Hypothalamus (tissue), 51 donors: Measurements from ENCODE around the gene LHX6.

Experiments
- DNase-seq, 51 donors: peaks; one replicate each; lab custom pipeline; 2025; lab: John Stamatoyannopoulos, UW

The LHX6 gene

GRCh38 chr9:122228568-122229484, at the start of gene LHX6:
Gene LHX6, minus strand, starts transcription at chr9:122228957. Its CDS starts 217 bp downstream, at chr9:122228740.
- no peak for DNase-seq

DNA sequence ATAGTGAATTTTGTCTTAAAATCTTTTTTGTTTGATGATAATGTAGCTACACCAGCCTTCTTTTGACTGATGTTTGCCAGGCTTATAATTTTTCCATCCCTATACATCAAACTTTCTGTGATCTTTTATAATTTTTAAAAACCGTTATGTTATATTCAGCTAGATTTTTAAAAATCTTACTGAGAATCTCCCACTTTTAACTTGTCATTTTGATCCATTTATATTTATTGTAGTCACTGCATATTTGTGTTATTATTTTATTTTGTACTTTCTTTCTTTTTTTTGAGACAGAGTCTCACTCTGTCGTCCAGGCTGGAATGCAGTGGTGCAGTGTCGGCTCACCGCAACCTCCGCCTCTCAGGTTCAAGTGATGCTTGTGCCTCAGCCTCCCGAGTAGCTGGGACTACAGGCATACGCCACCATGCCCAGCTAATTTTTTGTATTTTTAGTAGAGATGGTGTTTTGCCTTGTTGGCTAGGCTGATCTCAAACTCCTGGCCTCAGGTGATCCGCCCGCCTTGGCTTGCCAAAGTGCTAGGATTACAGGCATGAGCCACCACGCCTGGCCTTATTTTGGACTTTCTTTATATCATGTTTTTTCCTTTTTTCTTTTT, 48.6 kb upstream of the LHX6 start:
- no peak for DNase-seq

- DNase-seq = no peak
These were observed 47.3 kb upstream of the LHX6 start for GRCh38 chr9:122276096-122276495.

GRCh38 chr9:122274055-122274454, 45.3 kb upstream of the LHX6 start:
- no peak for DNase-seq

DNA sequence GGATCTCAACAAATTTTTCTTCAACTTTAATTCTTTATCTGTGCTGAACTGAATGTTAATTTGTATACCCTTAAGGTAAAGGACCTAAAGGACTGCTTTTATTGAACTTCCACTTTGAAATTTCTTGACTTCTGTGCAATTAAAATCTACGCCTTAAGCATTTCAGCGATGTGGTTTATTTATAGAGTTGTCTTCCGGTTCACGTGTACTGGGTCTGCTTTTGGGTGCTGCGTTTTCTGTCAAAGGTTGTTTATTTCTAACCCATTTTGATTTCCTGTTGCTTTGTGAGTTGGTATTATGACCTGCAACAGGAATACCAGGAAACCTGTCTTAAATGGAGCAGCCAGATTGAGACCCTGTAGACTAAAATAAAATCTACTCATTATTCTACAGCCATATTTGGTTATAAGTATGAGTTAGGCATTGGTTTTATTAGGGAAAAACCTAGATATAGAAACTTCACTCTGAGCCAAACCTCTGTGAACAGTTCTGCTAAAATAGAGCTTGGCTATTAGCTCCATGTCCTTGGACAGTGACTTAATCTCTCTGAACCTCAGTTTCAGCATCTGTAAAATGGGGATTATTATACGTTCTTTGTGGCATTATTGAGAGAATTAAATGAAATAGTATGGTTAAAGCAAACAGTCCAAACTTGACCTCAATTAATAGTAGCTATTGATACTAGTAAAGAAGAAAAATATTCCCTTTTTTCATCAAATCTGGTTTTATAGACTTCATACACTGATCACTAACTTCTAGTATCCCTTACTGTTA, 39.5 kb upstream of the LHX6 start:
- DNase-seq = no peak

- DNase-seq = peak in 1 of 51 donors; percentile 36
These were observed 36.6 kb upstream of the LHX6 start for GRCh38 chr9:122265149-122265915.

- peak; percentile 15 to 93 (median 82) for DNase-seq
These were observed 35.8 kb upstream of the LHX6 start, which contains the start of the genes MRRF and RBM18 for GRCh38 chr9:122264360-122265148. Gene MRRF, plus strand, starts transcription at chr9:122264882. Its CDS starts 6,010 bp downstream, at chr9:122270892. Gene RBM18, minus strand, starts transcription at chr9:122264840. Its CDS starts 3,348 bp downstream, at chr9:122261492.

DNA sequence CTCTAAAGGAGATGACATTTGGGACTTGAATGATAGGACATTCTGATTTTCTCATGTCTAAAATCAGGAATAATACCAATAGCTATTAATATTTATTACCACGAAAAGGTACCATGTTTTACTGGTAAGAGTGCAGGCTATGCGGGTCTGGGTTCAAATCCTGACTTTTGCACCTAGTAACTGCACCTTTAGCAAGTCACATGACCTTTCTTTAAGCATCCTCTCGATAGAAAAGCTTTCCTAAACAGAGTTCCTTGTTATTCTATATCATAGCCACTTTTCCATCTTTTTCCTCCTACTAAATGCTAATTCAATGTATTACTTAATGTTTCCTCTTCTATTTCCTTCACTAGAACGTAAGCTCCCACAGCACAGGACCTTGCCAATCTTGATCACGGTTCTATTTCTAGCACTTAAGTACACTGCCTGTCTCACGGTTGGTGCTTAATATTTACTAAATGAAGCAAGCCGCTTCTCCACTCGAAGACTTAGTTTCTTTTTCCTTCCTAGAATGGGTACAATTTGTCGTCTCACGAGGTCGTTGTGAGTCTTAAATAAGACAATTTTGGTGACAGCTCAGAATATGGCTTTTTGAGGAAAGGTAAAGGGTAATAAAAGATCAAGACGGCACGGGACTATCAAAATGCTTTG, 35.1 kb upstream of the LHX6 start:
- DNase-seq = no peak

GRCh38 chr9:122262073-122262472, 33.3 kb upstream of the LHX6 start:
- DNase-seq = no peak

GRCh38 chr9:122261469-122261881, 32.7 kb upstream of the LHX6 start:
- DNase-seq = peak in 2 of 51 donors; percentile 5 to 8

GRCh38 chr9:122258886-122259415, 30.2 kb upstream of the LHX6 start:
- no peak for DNase-seq

- no peak for DNase-seq
These were observed 27.4 kb upstream of the LHX6 start for GRCh38 chr9:122256206-122256605.

- no peak for DNase-seq
These were observed 26.0 kb upstream of the LHX6 start for GRCh38 chr9:122254761-122255160.

GRCh38 chr9:122252796-122253195, 24.0 kb upstream of the LHX6 start:
- DNase-seq = no peak

- peak in 1 of 51 donors; percentile 10 for DNase-seq
These were observed 22.6 kb upstream of the LHX6 start for GRCh38 chr9:122251351-122251750.

DNA sequence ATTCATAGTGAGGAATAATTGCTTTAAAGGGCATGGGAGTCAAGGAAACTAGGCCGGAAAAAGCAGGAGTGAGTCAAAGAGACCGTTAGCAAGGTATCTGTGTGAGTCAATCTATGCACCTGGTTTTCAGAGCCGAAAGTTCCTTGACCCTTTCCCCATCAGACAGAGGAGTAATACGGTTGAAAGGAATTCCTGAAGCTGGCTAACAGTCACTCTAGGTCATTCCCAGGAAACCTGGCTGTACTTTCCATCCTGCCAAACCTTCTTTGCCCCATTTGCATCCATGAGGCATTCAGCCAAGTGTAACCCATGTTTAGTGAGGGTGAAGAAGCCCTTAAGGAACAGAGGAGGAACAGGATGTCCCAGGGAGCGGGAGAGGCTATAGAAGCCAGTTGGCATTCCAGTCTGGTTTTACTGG, 19.7 kb upstream of the LHX6 start:
- no peak for DNase-seq

- DNase-seq = no peak
These were observed 17.9 kb upstream of the LHX6 start for GRCh38 chr9:122246666-122247065.

DNA sequence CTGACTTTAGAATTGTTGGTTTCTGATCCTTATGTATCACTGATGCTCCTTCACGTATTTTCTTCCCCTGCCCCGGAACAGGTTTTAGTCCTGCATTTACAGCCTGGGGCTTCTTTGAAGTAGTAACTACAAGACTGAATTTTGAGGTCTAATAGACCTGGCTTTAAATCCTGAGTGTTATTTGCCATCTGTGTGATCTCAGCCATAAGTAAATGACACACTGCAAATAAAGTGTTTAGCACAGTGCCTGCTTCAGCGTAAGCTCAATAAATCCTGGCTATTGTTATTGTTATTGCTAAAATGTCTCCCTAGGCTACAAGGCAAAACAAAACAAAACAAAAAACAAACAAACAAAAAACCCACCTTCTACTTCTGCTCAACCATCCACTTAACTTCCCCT, 15.6 kb upstream of the LHX6 start:
- DNase-seq = no peak
